K562 (cell line): ENCODE data around the gene SPATA32. TPM values are rescaled to one million over a fixed set of nuclear protein-coding genes. Genes with fewer than 3 reads are reported as not detected.

Source experiments
- ARID2 ChIP-seq: fragments of 450-650 bp; IDR thresholded peaks from 2 replicates; pipeline ENCODE4 v1.6.1; 2017; ENCODE audit warnings: antibody characterized with exemption, mild to moderate bottlenecking
- BDP1 ChIP-seq: IDR thresholded peaks from 3 replicates; pipeline ENCODE4 v1.6.1; 2011; ENCODE audit not compliant: insufficient read length, insufficient read depth
- DDX20 ChIP-seq: fragments of 450-650 bp; IDR thresholded peaks from 2 replicates; pipeline ENCODE4 v1.6.1; 2016; ENCODE audit warnings: missing genetic modification characterization, low read depth, mild to moderate bottlenecking, missing compliant biosample characterization, moderate library complexity
- E4F1 ChIP-seq: fragments of 250-450 bp; sonication (Bioruptor Pico); IDR thresholded peaks from 2 replicates; pipeline ENCODE4 v1.5.0; 2021; ENCODE audit warnings: mild to moderate bottlenecking, borderline replicate concordance
- HIVEP1 ChIP-seq: fragments of 250-450 bp; sonication (Bioruptor Pico); IDR thresholded peaks from 2 replicates; pipeline ENCODE4 v1.4.0; 2020; ENCODE audit warnings: mild to moderate bottlenecking
- HNRNPH1 ChIP-seq: fragments of 200-400 bp; formaldehyde crosslinking; optimal IDR thresholded peaks from 2 replicates; pipeline ENCODE3; 2017; ENCODE audit warnings: low read depth, mild to moderate bottlenecking, low read length, moderate library complexity
- JUN ChIP-seq, 2 experiments: sonication (generic) in 1 of 2; formaldehyde crosslinking in 1 of 2; IDR thresholded peaks; 2 replicates each; pipeline versions ENCODE4 v1.6.1 to v1.8.0; 2012 to 2022; ENCODE audit warnings: borderline replicate concordance in 2 of 2, mild to moderate bottlenecking in 2 of 2, improper control_type of control experiment in 1 of 2, low read depth in 1 of 2, low read length in 1 of 2, missing genetic modification reagents in 1 of 2
- MAFK ChIP-seq: IDR thresholded peaks from 2 replicates; pipeline ENCODE4 v1.6.1; 2011; ENCODE audit warnings: low read length, improper control_type of control experiment
- MEIS2 ChIP-seq: fragments of 450-650 bp; IDR thresholded peaks from 2 replicates; pipeline ENCODE4 v1.6.1; 2014; ENCODE audit warnings: mild to moderate bottlenecking; ENCODE audit not compliant: partially characterized antibody
- MTA2 ChIP-seq: fragments of 450-650 bp; IDR thresholded peaks from 2 replicates; pipeline ENCODE4 v1.6.1; 2016; ENCODE audit warnings: low read depth
- MYC ChIP-seq, 2 experiments: fragments of 250-450 bp in 1 of 2; sonication (Bioruptor Pico) in 1 of 2; IDR thresholded peaks; 2 replicates each; pipeline versions ENCODE4 v1.5.1 to v1.6.1; 2012 to 2021; ENCODE audit warnings: low read depth in 2 of 2, borderline replicate concordance in 1 of 2, improper control_type of control experiment in 1 of 2, low read length in 1 of 2, mild to moderate bottlenecking in 1 of 2, moderate library complexity in 1 of 2
- NCOA4 ChIP-seq: fragments of 450-650 bp; IDR thresholded peaks from 2 replicates; pipeline ENCODE4 v1.6.1; 2018; ENCODE audit warnings: mild to moderate bottlenecking; ENCODE audit not compliant: partially characterized antibody
- NFATC3 ChIP-seq: fragments of 450-650 bp; IDR thresholded peaks from 2 replicates; pipeline ENCODE4 v1.6.1; 2017; ENCODE audit warnings: mild to moderate bottlenecking
- NFIX ChIP-seq: fragments of 250-450 bp; sonication (Bioruptor Pico); IDR thresholded peaks from 2 replicates; pipeline ENCODE4 v1.4.0; 2020; ENCODE audit warnings: low read depth, mild to moderate bottlenecking, moderate library complexity
- NR2F6 ChIP-seq: fragments of 450-650 bp; formaldehyde crosslinking; IDR thresholded peaks from 2 replicates; pipeline ENCODE4 v1.4.0; 2020; ENCODE audit warnings: mild to moderate bottlenecking
- RNF2 ChIP-seq: sonication (generic); IDR thresholded peaks from 2 replicates; pipeline ENCODE4 v1.6.1; 2016
- SMARCE1 ChIP-seq: fragments of 450-650 bp; IDR thresholded peaks from 2 replicates; pipeline ENCODE4 v1.7.1; 2016; ENCODE audit warnings: mild to moderate bottlenecking
- SNRNP70 ChIP-seq: fragments of 200-400 bp; formaldehyde crosslinking; optimal IDR thresholded peaks from 2 replicates; pipeline ENCODE3; 2017; ENCODE audit warnings: low read depth, low read length
- U2AF2 ChIP-seq: fragments of 200-400 bp; formaldehyde crosslinking; optimal IDR thresholded peaks from 2 replicates; pipeline ENCODE3; 2017; ENCODE audit warnings: low read depth, mild to moderate bottlenecking, low read length
- ZKSCAN8 ChIP-seq: fragments of 200-800 bp; sonication (Bioruptor generic); IDR thresholded peaks from 2 replicates; pipeline ENCODE4 v1.6.1; 2016; ENCODE audit warnings: missing genetic modification characterization, missing compliant biosample characterization
- polyA plus RNA-seq, 8 experiments: library from polyadenylated mRNA; depleted of rRNA in 4 of 8; stranded (reverse) in 5 of 8; unstranded in 3 of 8; fragments of >200 nt; fragmentation: Nextera tagmentation in 2 of 8; fragmentation: Illumina TruSeq in 1 of 8; extraction: Ambion mirVana in 2 of 8; extraction: Trizol in 1 of 8; gene quantifications; 2 replicates each; pipeline versions ENCODE4 v1.2.1 to v1.2.3, GENCODE V29; 2011 to 2014; ENCODE audit warnings: inconsistent platforms in 1 of 8, missing spikeins in 1 of 8
- total RNA-seq, 7 experiments: library from RNA; depleted of rRNA in 6 of 7; stranded (reverse); fragments of >200 nt in 6 of 7; fragmentation: Illumina TruSeq in 2 of 7; extraction: Trizol in 2 of 7; gene quantifications; 2 replicates each; pipeline versions ENCODE4 v1.2.1 to v1.2.3, GENCODE V29; 2011 to 2021; ENCODE audit warnings: low replicate concordance in 1 of 7
- TF ChIP-seq, protein P1 (sequence below): sonication (generic); formaldehyde crosslinking; IDR thresholded peaks from 2 replicates; pipeline ENCODE4 v1.5.0; 2020; ENCODE audit warnings: missing genetic modification reagents
- TF ChIP-seq, protein P2 (sequence below): fragments of 450-650 bp; conservative IDR thresholded peaks from 2 replicates; pipeline ENCODE4 v1.6.1; 2016; ENCODE audit warnings: missing genetic modification characterization, low read depth, mild to moderate bottlenecking, missing compliant biosample characterization, moderate library complexity
- TF ChIP-seq, protein P3 (sequence below): conservative IDR thresholded peaks from 2 replicates; pipeline ENCODE4 v1.6.1; 2011; ENCODE audit warnings: low read depth, mild to moderate bottlenecking, low read length; ENCODE audit not compliant: control insufficient read depth

The SPATA32 gene
- total and polyA plus RNA-seq, 9 of the 15 experiments (the other 6 are each of a cell fraction or from before 2014, with no cell fraction given), result 0.03 to 0.06 TPM; not detected in 7

GRCh38 chr17:45228763-45229539, 32.9 kb downstream of the SPATA32 start (continued):
- TF ChIP-seq, protein P1, sequence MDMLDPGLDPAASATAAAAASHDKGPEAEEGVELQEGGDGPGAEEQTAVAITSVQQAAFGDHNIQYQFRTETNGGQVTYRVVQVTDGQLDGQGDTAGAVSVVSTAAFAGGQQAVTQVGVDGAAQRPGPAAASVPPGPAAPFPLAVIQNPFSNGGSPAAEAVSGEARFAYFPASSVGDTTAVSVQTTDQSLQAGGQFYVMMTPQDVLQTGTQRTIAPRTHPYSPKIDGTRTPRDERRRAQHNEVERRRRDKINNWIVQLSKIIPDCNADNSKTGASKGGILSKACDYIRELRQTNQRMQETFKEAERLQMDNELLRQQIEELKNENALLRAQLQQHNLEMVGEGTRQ, result peak; percentile 35; the same call in 1 of the 2 replicates
- peak; percentile 78 for TF ChIP-seq SMARCE1
- peak; percentile 50 for TF ChIP-seq MEIS2
- TF ChIP-seq HIVEP1, result no peak
- no peak for TF ChIP-seq ZKSCAN8 (CRISPR knock-in tag)
- no peak for TF ChIP-seq BDP1
- no peak for TF ChIP-seq U2AF2
- TF ChIP-seq ARID2, result no peak
- no peak for TF ChIP-seq NR2F6 (CRISPR knock-in tag)
- TF ChIP-seq SNRNP70, result no peak
- TF ChIP-seq HNRNPH1, result no peak
- TF ChIP-seq RNF2, result peak; percentile 65; the same call in 1 of the 2 replicates
- TF ChIP-seq MTA2, result no peak
- no peak for TF ChIP-seq NFATC3
- TF ChIP-seq, protein P2, sequence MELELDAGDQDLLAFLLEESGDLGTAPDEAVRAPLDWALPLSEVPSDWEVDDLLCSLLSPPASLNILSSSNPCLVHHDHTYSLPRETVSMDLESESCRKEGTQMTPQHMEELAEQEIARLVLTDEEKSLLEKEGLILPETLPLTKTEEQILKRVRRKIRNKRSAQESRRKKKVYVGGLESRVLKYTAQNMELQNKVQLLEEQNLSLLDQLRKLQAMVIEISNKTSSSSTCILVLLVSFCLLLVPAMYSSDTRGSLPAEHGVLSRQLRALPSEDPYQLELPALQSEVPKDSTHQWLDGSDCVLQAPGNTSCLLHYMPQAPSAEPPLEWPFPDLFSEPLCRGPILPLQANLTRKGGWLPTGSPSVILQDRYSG, result no peak
- TF ChIP-seq, protein P3, sequence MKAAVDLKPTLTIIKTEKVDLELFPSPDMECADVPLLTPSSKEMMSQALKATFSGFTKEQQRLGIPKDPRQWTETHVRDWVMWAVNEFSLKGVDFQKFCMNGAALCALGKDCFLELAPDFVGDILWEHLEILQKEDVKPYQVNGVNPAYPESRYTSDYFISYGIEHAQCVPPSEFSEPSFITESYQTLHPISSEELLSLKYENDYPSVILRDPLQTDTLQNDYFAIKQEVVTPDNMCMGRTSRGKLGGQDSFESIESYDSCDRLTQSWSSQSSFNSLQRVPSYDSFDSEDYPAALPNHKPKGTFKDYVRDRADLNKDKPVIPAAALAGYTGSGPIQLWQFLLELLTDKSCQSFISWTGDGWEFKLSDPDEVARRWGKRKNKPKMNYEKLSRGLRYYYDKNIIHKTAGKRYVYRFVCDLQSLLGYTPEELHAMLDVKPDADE, result no peak
- TF ChIP-seq E4F1 (CRISPR knock-in tag), result no peak
- peak; percentile 87 for TF ChIP-seq JUN (IDR thresholded peaks at IDR 0.05; ENCODE audit: borderline replicate concordance, low read depth, low read length)
- TF ChIP-seq JUN (CRISPR knock-in tag; IDR thresholded peaks at IDR 0.05; ENCODE audit: borderline replicate concordance), result peak; percentile 96
- no peak for TF ChIP-seq NCOA4
- TF ChIP-seq MAFK, result no peak
- TF ChIP-seq NFIX (CRISPR knock-in tag), result no peak
- TF ChIP-seq DDX20 (tag), result no peak
- TF ChIP-seq MYC (IDR thresholded peaks at IDR 0.05; ENCODE audit: low read depth, low read length), result peak; percentile 54
- TF ChIP-seq MYC (CRISPR knock-in tag; IDR thresholded peaks at IDR 0.05; ENCODE audit: borderline replicate concordance, low read depth), result no peak
